Central memory CD4-positive, alpha-beta T cell (primary cell): ENCODE measurements around the gene CYP27B1.
"Not testable (repeated sequence)": the region's sequence is repeated elsewhere in the genome, so short reads cannot be mapped to it uniquely, and the experiment has no call there.

Experiments used
- DNase-seq: peaks from one replicate; pipeline ENCODE4 v3.0.0; 2022

The CYP27B1 gene

DNA sequence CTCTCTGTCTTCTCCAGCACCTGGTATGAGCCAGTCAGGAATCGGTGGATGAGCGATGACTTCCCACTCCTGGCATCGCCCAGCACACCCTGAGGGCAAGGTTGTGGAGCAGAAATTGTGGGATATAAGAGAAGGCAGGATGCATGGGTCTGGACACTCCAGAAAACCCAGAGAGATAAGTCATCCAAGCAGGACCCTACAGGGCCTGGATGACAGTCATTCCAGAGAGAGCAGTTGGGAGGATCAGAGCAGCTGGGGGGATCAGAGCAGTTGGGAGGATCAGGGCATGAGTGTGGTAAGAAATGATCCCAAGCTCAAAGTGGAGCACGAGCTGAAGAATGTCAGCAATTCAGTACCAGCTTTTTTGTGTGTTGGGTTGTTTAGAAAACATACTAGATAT lies 32.3 kb downstream of the CYP27B1 start:
- DNase-seq = no peak

DNA sequence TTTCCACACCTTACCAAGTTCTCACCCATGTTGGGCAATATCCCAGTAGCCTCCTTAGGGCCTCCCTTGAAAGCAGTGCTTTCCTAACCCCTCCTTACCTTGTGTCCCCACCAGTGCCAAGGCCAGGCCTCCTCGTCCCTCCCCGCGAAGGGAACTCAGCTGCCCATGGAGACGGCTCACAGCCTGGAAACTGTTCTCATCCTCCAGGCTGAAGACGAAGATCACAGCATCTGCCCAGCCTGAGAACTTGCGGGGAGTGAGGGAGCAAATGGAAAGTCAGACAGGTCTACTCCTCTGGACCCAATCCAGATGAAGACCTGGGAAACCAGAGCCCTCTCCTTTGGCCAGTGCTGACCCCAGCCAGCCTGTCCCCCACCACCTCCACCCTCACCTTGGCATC lies 33.0 kb downstream of the CYP27B1 start:
- DNase-seq = no peak

- DNase-seq = no peak
Measured at GRCh38 chr12:57732726-57733593, 33.9 kb downstream of the CYP27B1 start.

- no peak for DNase-seq
Measured at GRCh38 chr12:57732270-57732669, 34.6 kb downstream of the CYP27B1 start.

GRCh38 chr12:57731411-57732080 lies 35.3 kb downstream of the CYP27B1 start:
- no peak for DNase-seq

DNA sequence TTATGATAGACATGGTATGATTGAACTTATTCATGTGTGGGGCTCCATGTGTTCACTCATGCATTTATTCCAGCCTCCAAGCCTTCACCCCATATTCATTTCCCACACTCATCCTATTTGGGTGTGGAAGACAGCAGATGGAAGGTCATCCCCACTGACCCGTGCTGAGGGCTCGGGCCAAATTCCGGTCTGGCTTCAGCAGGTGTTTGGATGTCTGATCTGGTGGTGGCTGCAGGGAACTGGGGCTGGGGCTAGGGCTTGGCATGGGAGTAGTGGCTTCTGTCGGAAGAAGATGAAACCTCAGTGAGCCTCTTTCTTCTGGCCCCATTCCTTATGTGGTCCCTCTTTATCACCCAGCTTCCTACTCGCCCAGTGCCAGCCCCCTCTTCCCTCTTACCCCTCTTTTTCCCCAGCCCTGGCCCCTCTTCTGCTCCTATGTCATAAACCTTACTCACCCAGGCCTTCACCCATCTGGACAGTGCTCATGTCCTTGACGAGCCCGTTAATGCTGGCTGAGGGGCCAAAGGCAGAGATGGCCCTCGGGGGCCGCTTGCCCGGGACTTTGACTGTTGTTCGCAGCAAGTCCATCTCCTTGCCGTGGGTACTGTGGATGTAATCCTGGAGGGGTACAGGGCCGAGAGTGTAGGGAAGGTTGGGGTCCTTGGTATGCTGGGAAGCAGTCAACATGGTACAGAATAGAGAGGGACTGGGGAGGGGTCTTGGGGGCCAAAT lies 36.4 kb downstream of the CYP27B1 start:
- no peak for DNase-seq

GRCh38 chr12:57729321-57729844 lies 37.5 kb downstream of the CYP27B1 start:
- no peak for DNase-seq

GRCh38 chr12:57727758-57728395 lies 39.0 kb downstream of the CYP27B1 start:
- no peak for DNase-seq

- DNase-seq = no peak
Measured at GRCh38 chr12:57726884-57727757, 39.8 kb downstream of the CYP27B1 start.

- DNase-seq = no peak
Measured at GRCh38 chr12:57726151-57726883, 40.6 kb downstream of the CYP27B1 start.

- DNase-seq = no peak
Measured at GRCh38 chr12:57725851-57726150, 41.1 kb downstream of the CYP27B1 start.

DNA sequence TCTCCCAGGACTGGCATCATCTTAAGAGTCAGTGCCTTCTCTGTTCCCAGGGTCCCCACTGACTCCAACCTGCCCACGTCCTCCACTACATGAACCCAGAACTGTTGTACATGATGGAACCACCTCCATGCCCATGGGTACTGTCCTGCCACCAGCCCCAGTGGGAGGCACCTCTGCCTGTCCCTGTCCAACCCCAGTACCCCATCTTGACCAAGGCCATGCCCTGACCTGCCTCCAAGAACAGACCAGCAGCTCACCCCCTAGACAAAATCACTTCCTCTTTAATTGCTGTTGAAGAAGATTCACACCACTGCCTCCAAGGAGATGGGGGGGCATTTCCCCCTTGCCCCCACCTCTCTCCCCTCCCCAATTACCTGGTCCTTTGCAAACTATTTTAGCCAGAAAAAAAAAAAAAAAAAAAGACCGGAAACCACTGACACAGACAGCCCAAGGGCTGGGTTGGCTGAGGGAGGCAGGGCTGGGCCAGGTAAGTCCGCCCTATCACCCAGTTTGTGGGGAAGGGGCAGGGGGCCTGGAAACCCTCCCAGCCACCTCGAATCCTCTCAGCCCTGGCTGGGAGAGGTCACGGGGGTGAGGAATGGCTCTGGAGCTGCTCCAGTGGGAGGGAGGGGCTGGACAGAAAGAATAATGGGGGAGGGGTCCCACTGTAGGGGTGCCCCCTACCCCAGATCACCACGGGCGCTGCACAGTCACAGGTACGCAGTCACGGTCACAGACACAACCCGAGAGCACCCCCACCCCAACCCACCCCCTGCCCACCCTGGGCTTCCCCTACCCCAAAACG lies 41.7 kb downstream of the CYP27B1 start:
- no peak for DNase-seq

- DNase-seq = no peak
Measured at GRCh38 chr12:57724003-57724935, 42.6 kb downstream of the CYP27B1 start.

- DNase-seq = no peak
Measured at GRCh38 chr12:57723630-57723962, 43.3 kb downstream of the CYP27B1 start.

- no peak for DNase-seq
Measured at GRCh38 chr12:57722716-57723629, 43.9 kb downstream of the CYP27B1 start.

- DNase-seq = not testable (repeated sequence)
Measured at GRCh38 chr12:57721846-57722608, 44.9 kb downstream of the CYP27B1 start.
